Kidney epithelial cell (primary cell): ENCODE data around the gene ISL2. TPM values are rescaled to one million over a fixed set of nuclear protein-coding genes. Genes with fewer than 3 reads are reported as not detected.

Experiments
- DNase-seq: peaks from one replicate; pipeline ENCODE4 v3.0.0-alpha.2; 2010; ENCODE audit warnings: low read depth
- H3K27me3 ChIP-seq: 2 replicates; pipeline ENCODE4 v1.6.0; 2011; ENCODE audit warnings: low read length; ENCODE audit not compliant: control insufficient read depth, insufficient read depth
- H3K36me3 ChIP-seq: 2 replicates; pipeline ENCODE4 v1.5.1; 2011; ENCODE audit warnings: low read length; ENCODE audit not compliant: control insufficient read depth, insufficient read depth
- H3K4me3 ChIP-seq: 2 replicates; pipeline ENCODE4 v1.5.1; 2011; ENCODE audit warnings: low read depth, mild to moderate bottlenecking, control low read depth, low read length
- total RNA-seq: library from RNA; depleted of rRNA; stranded (reverse); fragments of >200 nt; gene quantifications from 2 replicates; pipeline ENCODE4 v1.2.3, GENCODE V29; 2015
- TF ChIP-seq, protein P1 (sequence below): IDR thresholded peaks from 2 replicates; pipeline ENCODE4 v1.5.1; 2011; ENCODE audit warnings: mild to moderate bottlenecking, moderate library complexity, low read length, control low read depth, inconsistent platforms; ENCODE audit not compliant: insufficient read depth, poor library complexity, severe bottlenecking

Gene ISL2
- total RNA-seq, 1 donor from 2014 or later = 1.8 TPM

DNA sequence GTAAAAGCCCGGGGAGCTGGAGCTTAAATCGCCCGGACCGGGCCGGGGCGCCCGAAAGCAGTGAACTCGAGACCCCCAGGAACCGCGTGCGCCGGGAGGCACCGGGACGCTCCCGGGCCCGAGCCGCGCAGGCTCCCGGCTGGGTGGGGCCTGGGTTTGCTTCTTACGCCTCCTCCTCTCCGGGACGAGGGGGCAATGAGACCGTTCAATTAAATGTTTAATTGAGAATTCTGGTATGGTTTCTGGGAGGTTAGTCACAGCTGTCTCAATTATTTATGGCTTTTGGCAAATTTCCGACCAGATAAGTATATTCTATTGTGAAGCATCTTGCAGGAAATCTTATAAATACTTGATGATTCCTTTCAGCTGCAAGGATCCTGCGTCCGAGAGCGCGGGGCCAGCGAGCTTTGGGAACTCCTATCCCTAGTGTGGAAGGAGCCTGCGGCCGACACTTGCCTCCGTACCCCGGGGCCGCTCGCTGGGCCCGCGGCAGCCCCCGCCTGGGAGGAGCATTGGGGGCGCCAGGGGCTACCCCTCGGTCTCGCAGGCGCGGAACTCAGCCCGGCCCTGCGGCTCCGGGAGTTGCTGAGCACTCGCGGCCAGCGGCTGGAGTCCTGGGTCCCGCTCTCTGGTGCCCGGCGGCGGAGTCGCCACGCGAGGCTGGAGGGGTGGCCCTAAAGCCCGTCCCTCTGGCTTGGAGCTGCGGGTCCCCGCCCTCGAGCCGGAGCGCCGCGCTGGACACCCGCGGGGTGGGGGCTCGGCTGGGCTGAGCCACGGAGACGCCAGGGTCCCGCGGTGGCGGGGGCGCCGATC, 10.3 kb downstream of the ISL2 start:
- no peak for DNase-seq

DNA sequence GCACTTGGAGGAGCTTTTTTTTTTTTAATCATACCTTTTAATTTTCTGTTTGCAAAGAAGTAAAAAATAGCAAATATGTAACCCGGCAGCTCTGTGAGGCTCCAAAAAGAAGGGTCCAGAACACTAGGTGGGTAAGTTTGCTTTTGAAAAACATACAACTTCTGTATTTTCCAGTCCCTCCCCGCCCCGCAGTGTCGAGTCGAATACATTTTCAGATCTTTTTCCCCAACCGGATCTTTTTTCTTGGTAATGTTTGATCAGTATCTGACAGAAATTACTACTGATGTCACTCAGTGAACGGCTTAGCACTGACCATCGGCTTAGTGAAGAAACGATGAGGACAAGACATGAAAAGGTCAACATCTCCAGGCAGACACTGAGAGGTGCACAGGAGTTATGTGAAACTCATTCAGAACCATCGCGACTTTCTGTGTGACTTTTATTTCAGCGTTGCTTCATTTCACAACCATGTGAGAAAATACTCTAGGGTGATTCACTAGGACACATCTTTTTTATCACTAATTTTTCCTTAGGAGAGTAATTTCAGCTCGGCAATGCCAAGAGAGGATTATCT, 11.0 kb downstream of the ISL2 start:
- TF ChIP-seq, protein P1, sequence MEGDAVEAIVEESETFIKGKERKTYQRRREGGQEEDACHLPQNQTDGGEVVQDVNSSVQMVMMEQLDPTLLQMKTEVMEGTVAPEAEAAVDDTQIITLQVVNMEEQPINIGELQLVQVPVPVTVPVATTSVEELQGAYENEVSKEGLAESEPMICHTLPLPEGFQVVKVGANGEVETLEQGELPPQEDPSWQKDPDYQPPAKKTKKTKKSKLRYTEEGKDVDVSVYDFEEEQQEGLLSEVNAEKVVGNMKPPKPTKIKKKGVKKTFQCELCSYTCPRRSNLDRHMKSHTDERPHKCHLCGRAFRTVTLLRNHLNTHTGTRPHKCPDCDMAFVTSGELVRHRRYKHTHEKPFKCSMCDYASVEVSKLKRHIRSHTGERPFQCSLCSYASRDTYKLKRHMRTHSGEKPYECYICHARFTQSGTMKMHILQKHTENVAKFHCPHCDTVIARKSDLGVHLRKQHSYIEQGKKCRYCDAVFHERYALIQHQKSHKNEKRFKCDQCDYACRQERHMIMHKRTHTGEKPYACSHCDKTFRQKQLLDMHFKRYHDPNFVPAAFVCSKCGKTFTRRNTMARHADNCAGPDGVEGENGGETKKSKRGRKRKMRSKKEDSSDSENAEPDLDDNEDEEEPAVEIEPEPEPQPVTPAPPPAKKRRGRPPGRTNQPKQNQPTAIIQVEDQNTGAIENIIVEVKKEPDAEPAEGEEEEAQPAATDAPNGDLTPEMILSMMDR = no peak
- DNase-seq = no peak
- peaks cover 48% of the 10 kb centered on the region for H3K27me3 ChIP-seq
- H3K4me3 ChIP-seq = no peak overlapping the region
- H3K36me3 ChIP-seq = no peaks in the 10 kb centered on the region

More for the DNA sequence above, 10.3 kb downstream of the ISL2 start:
- TF ChIP-seq, protein P1 = no peak
- H3K27me3 ChIP-seq = peaks cover 55% of the 10 kb centered on the region
- no peaks in the 10 kb centered on the region for H3K36me3 ChIP-seq
- peak overlapping the region; percentile 18 for H3K4me3 ChIP-seq

DNA sequence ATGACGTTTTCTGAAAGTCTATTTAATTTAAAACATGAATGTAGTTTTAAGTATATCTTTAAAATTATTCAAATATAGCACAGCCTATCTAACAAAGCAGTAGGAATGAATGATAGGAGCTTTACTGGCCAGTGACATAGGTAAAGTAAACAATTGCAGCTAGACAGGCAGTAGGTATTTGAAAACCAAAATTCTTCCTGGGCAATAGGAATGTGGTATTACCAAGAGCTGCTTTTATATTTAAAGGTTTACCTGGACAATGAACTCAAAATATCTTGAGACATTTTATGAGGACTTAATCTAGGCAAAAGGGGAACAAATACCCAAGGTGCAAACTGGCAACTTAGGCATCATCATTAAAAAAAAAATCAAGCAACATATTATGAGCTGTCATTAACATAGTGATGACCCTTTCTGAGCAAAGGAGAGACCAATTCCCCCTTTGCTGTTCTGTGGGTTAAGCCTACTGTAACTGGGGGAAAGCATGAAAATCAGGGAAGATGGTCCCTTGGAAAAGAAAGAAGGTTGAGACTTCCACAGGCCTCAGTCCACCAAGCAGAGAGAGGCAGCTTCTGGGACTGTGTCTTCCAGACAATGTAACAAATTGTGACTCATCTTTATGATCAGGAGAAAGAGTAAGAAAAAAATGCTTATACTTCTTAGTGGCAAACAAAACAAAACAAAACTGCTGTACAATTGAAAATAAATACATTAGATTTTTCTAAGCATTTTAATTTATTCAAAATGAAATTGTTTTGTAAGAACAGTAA, 12.9 kb downstream of the ISL2 start:
- TF ChIP-seq, protein P1 = no peak
- Histone ChIP-seq H3K4me3 (no peak overlapping the region), H3K36me3 (no peaks in the 10 kb centered on the region), H3K27me3 (peaks cover 31% of the 10 kb centered on the region)
- DNase-seq = no peak

DNA sequence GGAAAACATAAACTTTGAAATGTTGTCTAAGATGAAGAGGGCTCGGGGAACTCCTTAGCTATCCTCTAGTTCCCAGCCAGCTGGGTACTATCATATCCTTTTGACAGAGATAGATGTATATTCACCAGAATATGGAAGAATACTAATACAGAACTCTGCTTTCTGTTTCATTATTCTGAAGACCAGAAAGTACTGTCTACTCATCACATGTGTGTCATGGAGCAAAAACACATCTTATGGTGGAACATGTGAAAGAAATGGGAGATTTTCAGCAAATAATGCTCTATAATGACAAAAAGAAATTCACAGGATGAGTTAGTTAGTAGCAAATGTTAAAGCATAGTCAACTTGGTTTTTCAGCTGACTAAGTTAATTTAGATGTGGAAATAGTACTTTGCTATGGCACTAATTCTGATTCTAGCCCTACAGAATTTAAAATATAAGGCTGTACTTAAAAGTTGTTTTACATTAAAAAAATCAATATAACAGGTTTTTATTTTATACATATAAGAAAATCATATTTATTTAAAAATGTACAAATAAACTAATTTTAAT, 16.5 kb downstream of the ISL2 start:
- no peaks in the 10 kb centered on the region for H3K27me3 ChIP-seq

DNA sequence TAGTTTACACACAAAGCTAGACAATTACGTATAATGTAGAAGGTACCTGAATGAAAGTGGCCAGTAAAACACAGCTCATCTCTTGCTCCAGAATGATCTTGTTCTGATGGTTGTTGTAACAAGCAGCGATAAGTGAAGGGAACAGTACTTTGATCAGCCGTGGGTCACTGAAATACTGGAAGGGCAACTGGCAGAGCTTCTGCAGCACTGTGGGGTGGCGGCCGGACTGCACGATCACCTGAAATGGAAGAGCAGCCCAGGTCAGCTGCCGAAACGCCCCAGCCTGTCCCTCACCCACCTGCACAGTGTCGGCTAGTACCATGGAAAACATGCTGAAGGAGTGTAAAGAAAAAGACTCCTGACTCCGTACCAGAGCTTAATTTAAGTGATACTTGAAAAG, 17.3 kb downstream of the ISL2 start:
- DNase-seq = no peak
- Histone ChIP-seq H3K36me3 (no peaks in the 10 kb centered on the region), H3K27me3 (no peaks in the 10 kb centered on the region), H3K4me3 (no peak overlapping the region)
- TF ChIP-seq, protein P1 = no peak

More for the DNA sequence above, 16.5 kb downstream of the ISL2 start:
- DNase-seq = no peak
- Histone ChIP-seq H3K36me3 (no peaks in the 10 kb centered on the region), H3K4me3 (no peak overlapping the region)
- TF ChIP-seq, protein P1 = no peak
